ENCODE data around the gene MAN1C1. TPM values are rescaled to one million over a fixed set of nuclear protein-coding genes. Genes with fewer than 3 reads are reported as not detected.
A peak's percentile ranks its signal among the peaks of the same experiment; 100 is the strongest.
"Not testable (repeated sequence)": the region's sequence is repeated elsewhere in the genome, so short reads cannot be mapped to it uniquely, and the experiment has no call there.

MAN1C1 gene
- total RNA-seq, 2 donors from 2014 or later: 4.4 to 10.9 TPM

GRCh38 chr1:25590096-25590824 lies 26.3 kb upstream of the MAN1C1 start:
- peak in 2 of 4 donors; percentile 43 to 51 for DNase-seq
- no peaks in the 10 kb centered on the region for H3K36me3 ChIP-seq (replicated peaks in 1 of 2; ENCODE audit: insufficient read depth in 1 of 2, low read depth in 2 of 2)
- 56 to 61% methylated on average over 8 of the region's 8 CpGs for WGBS, 2 donors
- no peaks in the 10 kb centered on the region for H3K9me3 ChIP-seq
- H3K27me3 ChIP-seq: no peaks in the 10 kb centered on the region
- TF ChIP-seq CTCF (IDR thresholded peaks at IDR 0.05) (peak in 4 of 7 experiments; percentile 14 to 32 (median 26)), POLR2A (IDR thresholded peaks at IDR 0.05) (no peak)
- ATAC-seq: peak; percentile 47
- peaks cover 12% of the 10 kb centered on the region for H3K4me1 ChIP-seq
- peak overlapping the region in 2 of 4 donors; percentile 34 to 36 for H3K27ac ChIP-seq
- no peak overlapping the region for H3K4me3 ChIP-seq
- intact Hi-C loops (cut with DNase I): no loop called here

- no peak overlapping the region for H3K4me3 ChIP-seq
- H3K27ac ChIP-seq: no peak overlapping the region
- no peaks in the 10 kb centered on the region for H3K27me3 ChIP-seq
- ATAC-seq (no peak), DNase-seq (no peak)
- intact Hi-C loops (cut with DNase I): no loop called here
- peaks cover 0 to 4% (median 0%) of the 10 kb centered on the region in 3 donors for H3K9me3 ChIP-seq
- 71 to 82% methylated on average over 2 of the region's 2 CpGs for WGBS, 2 donors
- TF ChIP-seq POLR2A (IDR thresholded peaks at IDR 0.05) (no peak), CTCF (IDR thresholded peaks at IDR 0.05) (no peak)
- H3K36me3 ChIP-seq (replicated peaks in 1 of 2; ENCODE audit: insufficient read depth in 1 of 2, low read depth in 2 of 2): no peaks in the 10 kb centered on the region
- peaks cover 12% of the 10 kb centered on the region for H3K4me1 ChIP-seq
These were observed 22.7 kb upstream of the MAN1C1 start for GRCh38 chr1:25593861-25594260.

GRCh38 chr1:25594971-25595370 lies 21.6 kb upstream of the MAN1C1 start:
- 62 to 74% methylated on average over 2 of the region's 2 CpGs for WGBS, 2 donors
- no peak overlapping the region for H3K4me3 ChIP-seq
- peaks cover 10% of the 10 kb centered on the region for H3K4me1 ChIP-seq
- no peaks in the 10 kb centered on the region for H3K27me3 ChIP-seq
- no peak overlapping the region for H3K27ac ChIP-seq
- intact Hi-C loops (cut with DNase I): no loop called here
- H3K36me3 ChIP-seq (replicated peaks in 1 of 2; ENCODE audit: insufficient read depth in 1 of 2, low read depth in 2 of 2): no peaks in the 10 kb centered on the region
- peaks cover 0 to 6% (median 0%) of the 10 kb centered on the region in 3 donors for H3K9me3 ChIP-seq
- no peak for DNase-seq
- no peak for TF ChIP-seq POLR2A (IDR thresholded peaks at IDR 0.05)
- no peak for TF ChIP-seq CTCF (IDR thresholded peaks at IDR 0.05)
- ATAC-seq: no peak

- H3K9me3 ChIP-seq; intact Hi-C loops (cut with DNase I); H3K27ac ChIP-seq; H3K4me1 ChIP-seq; DNase-seq; H3K27me3 ChIP-seq; ATAC-seq; H3K36me3 ChIP-seq (replicated peaks in 1 of 2; ENCODE audit: insufficient read depth in 1 of 2, low read depth in 2 of 2); H3K4me3 ChIP-seq: not testable (repeated sequence)
- WGBS, 2 donors: 83 to 96% methylated on average over 5 of the region's 5 CpGs
These were observed 19.9 kb upstream of the MAN1C1 start for GRCh38 chr1:25596641-25597040.

GRCh38 chr1:25598879-25599278 lies 17.7 kb upstream of the MAN1C1 start:
- H3K27ac ChIP-seq: no peak overlapping the region
- no peaks in the 10 kb centered on the region for H3K27me3 ChIP-seq
- H3K4me1 ChIP-seq: peaks cover 11% of the 10 kb centered on the region
- ATAC-seq (no peak), DNase-seq (no peak)
- 100% methylated on average over 1 of the region's 1 CpG for whole genome bisulfite sequencing, 2 donors
- no peak overlapping the region for H3K4me3 ChIP-seq
- no peaks in the 10 kb centered on the region for H3K36me3 ChIP-seq (replicated peaks in 1 of 2; ENCODE audit: insufficient read depth in 1 of 2, low read depth in 2 of 2)
- peaks cover 0 to 6% (median 0%) of the 10 kb centered on the region in 3 donors for H3K9me3 ChIP-seq
- TF ChIP-seq POLR2A (IDR thresholded peaks at IDR 0.05): no peak
- intact Hi-C loops (cut with DNase I): no loop called here

Data from body of pancreas (tissue), 4 donors.